SK-N-MC (cell line): Measurements from ENCODE around the gene PPARG.

Experiments used
- EZH2 ChIP-seq: fragments of 200-600 bp; sonication (generic); IDR thresholded peaks from one replicate; pipeline ENCODE4 v1.6.1; 2017; ENCODE audit warnings: antibody characterized with exemption
- FOXP2 ChIP-seq: optimal IDR thresholded peaks from 2 replicates; pipeline ENCODE3; 2011; ENCODE audit warnings: mild to moderate bottlenecking, moderate library complexity; ENCODE audit not compliant: insufficient read depth; ENCODE audit errors: extremely low read length, control extremely low read depth
- POLR2AphosphoS5 ChIP-seq: IDR thresholded peaks from 2 replicates; pipeline ENCODE4 v1.6.1; 2012; ENCODE audit warnings: mild to moderate bottlenecking, low read depth, low read length, borderline replicate concordance

DNA sequence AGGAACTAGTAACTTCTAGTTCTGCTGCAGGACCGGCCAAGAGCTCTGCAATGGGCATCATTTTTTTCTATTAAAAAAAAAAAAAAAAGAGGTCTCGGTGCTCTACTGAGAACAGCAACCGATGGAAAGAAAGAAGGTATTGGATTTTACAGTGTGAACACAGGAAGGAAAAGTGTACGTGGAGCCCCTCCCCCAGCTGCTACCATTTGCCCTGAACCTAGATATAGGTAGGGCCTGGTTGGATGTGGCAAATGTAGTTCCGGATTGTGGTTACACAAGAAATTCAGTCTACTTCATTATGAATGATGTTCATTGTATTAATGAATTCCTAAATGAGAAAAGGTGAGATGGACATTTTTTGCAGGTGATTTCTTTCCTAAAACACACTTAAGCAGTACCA, 17.9 kb upstream of the PPARG start:
- TF ChIP-seq POLR2AphosphoS5 (no peak), EZH2 (no peak), FOXP2 (no peak)
